ENCODE measurements around the gene MFSD6.
"Not testable (repeated sequence)": the region's sequence is repeated elsewhere in the genome, so short reads cannot be mapped to it uniquely, and the experiment has no call there.

Gene MFSD6

GRCh38 chr2:190462181-190462580 is 54.0 kb downstream of the MFSD6 start:
- TF ChIP-seq CTCF (IDR thresholded peaks at IDR 0.05; ENCODE audit: extremely low read depth, insufficient read depth, missing control alignments) = no peak
- in situ Hi-C loops (cut with MboI; ENCODE audit: low pct_unique_long_range_greater_than_20kb, low sequenced_read_pairs, unreplicated experiment) = no loop called here
- no peak for DNase-seq (ENCODE audit: low spot score)

- in situ Hi-C loops (cut with MboI; ENCODE audit: low pct_unique_long_range_greater_than_20kb, low sequenced_read_pairs, unreplicated experiment) = no loop called here
- DNase-seq (ENCODE audit: low spot score) = no peak
- TF ChIP-seq CTCF (IDR thresholded peaks at IDR 0.05; ENCODE audit: extremely low read depth, insufficient read depth, missing control alignments) = no peak
Observed at GRCh38 chr2:190462611-190463010, 54.5 kb downstream of the MFSD6 start.

GRCh38 chr2:190465060-190465459 is 56.9 kb downstream of the MFSD6 start:
- in situ Hi-C loops (cut with MboI; ENCODE audit: low pct_unique_long_range_greater_than_20kb, low sequenced_read_pairs, unreplicated experiment) = no loop called here
- no peak for TF ChIP-seq CTCF (IDR thresholded peaks at IDR 0.05; ENCODE audit: extremely low read depth, insufficient read depth, missing control alignments)
- DNase-seq (ENCODE audit: low spot score) = no peak

GRCh38 chr2:190466819-190467446 is 58.8 kb downstream of the MFSD6 start:
- in situ Hi-C loops (cut with MboI; ENCODE audit: low pct_unique_long_range_greater_than_20kb, low sequenced_read_pairs, unreplicated experiment) = no loop called here
- no peak for DNase-seq (ENCODE audit: low spot score)
- no peak for TF ChIP-seq CTCF (IDR thresholded peaks at IDR 0.05; ENCODE audit: extremely low read depth, insufficient read depth, missing control alignments)

- TF ChIP-seq CTCF (IDR thresholded peaks at IDR 0.05; ENCODE audit: extremely low read depth, insufficient read depth, missing control alignments) = no peak
- in situ Hi-C loops (cut with MboI; ENCODE audit: low pct_unique_long_range_greater_than_20kb, low sequenced_read_pairs, unreplicated experiment) = no loop called here
- DNase-seq (ENCODE audit: low spot score) = no peak
Observed at GRCh38 chr2:190467575-190468083, 59.5 kb downstream of the MFSD6 start.

- in situ Hi-C loops (cut with MboI; ENCODE audit: low pct_unique_long_range_greater_than_20kb, low sequenced_read_pairs, unreplicated experiment); DNase-seq (ENCODE audit: low spot score): not testable (repeated sequence)
Observed at GRCh38 chr2:190468354-190468753, 60.2 kb downstream of the MFSD6 start.

- in situ Hi-C loops (cut with MboI; ENCODE audit: low pct_unique_long_range_greater_than_20kb, low sequenced_read_pairs, unreplicated experiment) = no loop called here
- no peak for TF ChIP-seq CTCF (IDR thresholded peaks at IDR 0.05; ENCODE audit: extremely low read depth, insufficient read depth, missing control alignments)
- peak; percentile 21 for DNase-seq (ENCODE audit: low spot score)
Observed at GRCh38 chr2:190468814-190469569, 60.8 kb downstream of the MFSD6 start.
